OCI-LY3 (cell line): ENCODE data around the gene CHADL.
"Not testable (repeated sequence)": the region's sequence is repeated elsewhere in the genome, so short reads cannot be mapped to it uniquely, and the experiment has no call there.

Source experiments
- H2AFZ ChIP-seq: fragments of 200-600, 300-600 bp; shearing (Covaris generic); 2 replicates; pipeline ENCODE4 v1.6.0; 2014; ENCODE audit warnings: antibody characterized with exemption, low read depth, low read length
- H3K27ac ChIP-seq: fragments of 200-600, 300-600 bp; sonication (generic); 2 replicates; pipeline ENCODE4 v1.5.1; 2014; ENCODE audit warnings: mild to moderate bottlenecking, low read length, moderate library complexity, mixed read lengths
- H3K27me3 ChIP-seq: fragments of 200-600, 300-600 bp; sonication (generic); 2 replicates; pipeline ENCODE4 v1.6.1; 2014; ENCODE audit warnings: low read depth, low read length, mixed read lengths
- H3K36me3 ChIP-seq: fragments of 200-600, 300-600 bp; sonication (generic); replicated peaks from 2 replicates; pipeline ENCODE3; 2014; ENCODE audit warnings: low read depth, low read length, mixed read lengths
- H3K4me1 ChIP-seq: fragments of 300-600, 200-600 bp; sonication (generic); 2 replicates; pipeline ENCODE4 v1.6.1; 2014; ENCODE audit warnings: low read length, mixed read lengths
- H3K4me2 ChIP-seq: fragments of 200-600, 300-600 bp; sonication (generic); 2 replicates; pipeline ENCODE4 v1.6.1; 2014; ENCODE audit warnings: low read length, mixed read lengths
- H3K4me3 ChIP-seq: fragments of 300-600, 200-600 bp; sonication (generic); 2 replicates; pipeline ENCODE4 v1.5.1; 2014; ENCODE audit warnings: antibody characterized with exemption, mild to moderate bottlenecking, low read length, moderate library complexity
- H3K79me2 ChIP-seq: fragments of 300-600, 200-600 bp; shearing (Covaris generic); 2 replicates; pipeline ENCODE4 v1.6.1; 2014; ENCODE audit warnings: mild to moderate bottlenecking, low read length, mixed read lengths
- H3K9ac ChIP-seq: fragments of 300-600, 200-600 bp; shearing (Covaris generic); 2 replicates; pipeline ENCODE4 v1.6.0; 2014; ENCODE audit warnings: mild to moderate bottlenecking, low read length, moderate library complexity
- H3K9me3 ChIP-seq: fragments of 200-600, 300-600 bp; shearing (Covaris generic); 2 replicates; pipeline ENCODE4 v1.6.1; 2014; ENCODE audit warnings: low read length, mixed read lengths; ENCODE audit not compliant: insufficient read depth
- H4K20me1 ChIP-seq: fragments of 200-600, 300-600 bp; sonication (generic); 2 replicates; pipeline ENCODE4 v1.6.1; 2016; ENCODE audit warnings: low read length, mixed read lengths; ENCODE audit not compliant: insufficient read depth
- CTCF ChIP-seq: fragments of 200-600, 300-600 bp; sonication (generic); IDR thresholded peaks from 2 replicates; pipeline ENCODE4 v1.5.1; 2014; ENCODE audit warnings: antibody characterized with exemption, low read length, low read depth
- EZH2phosphoT487 ChIP-seq: fragments of 200-600 bp; shearing (Covaris generic); IDR thresholded peaks from 2 replicates; pipeline ENCODE4 v1.6.1; 2018; ENCODE audit warnings: antibody characterized with exemption, mixed run types, low read depth

The CHADL gene

GRCh38 chr22:41262250-41262765, 21.6 kb upstream of the CHADL start:
- H3K4me2 ChIP-seq, result no peak overlapping the region
- no peak overlapping the region for H3K27ac ChIP-seq
- 0 out of 2 replicates have a peak, but pooled peaks cover 5% of the 10 kb centered on the region for H3K79me2 ChIP-seq
- H3K27me3 ChIP-seq, result no peaks in the 10 kb centered on the region
- H4K20me1 ChIP-seq, result no peaks in the 10 kb centered on the region
- no peak overlapping the region for H2AFZ ChIP-seq
- H3K36me3 ChIP-seq, result peaks cover 81% of the 10 kb centered on the region
- H3K4me1 ChIP-seq, result no peaks in the 10 kb centered on the region
- no peak for TF ChIP-seq CTCF
- no peak for TF ChIP-seq EZH2phosphoT487
- H3K9me3 ChIP-seq, result no peaks in the 10 kb centered on the region
- H3K9ac ChIP-seq, result no peak overlapping the region
- H3K4me3 ChIP-seq, result no peak overlapping the region

GRCh38 chr22:41261541-41262249, 21.0 kb upstream of the CHADL start:
- no peaks in the 10 kb centered on the region for H3K27me3 ChIP-seq
- no peak overlapping the region for H3K4me3 ChIP-seq
- H3K4me2 ChIP-seq, result no peak overlapping the region
- peaks cover 84% of the 10 kb centered on the region for H3K36me3 ChIP-seq
- H2AFZ ChIP-seq, result no peak overlapping the region
- no peaks in the 10 kb centered on the region for H3K4me1 ChIP-seq
- H3K27ac ChIP-seq, result no peak overlapping the region
- H3K79me2 ChIP-seq, result 0 out of 2 replicates have a peak, but pooled peaks cover 5% of the 10 kb centered on the region
- no peak overlapping the region for H3K9ac ChIP-seq
- TF ChIP-seq CTCF (no peak), EZH2phosphoT487 (no peak)
- H4K20me1 ChIP-seq, result no peaks in the 10 kb centered on the region
- no peaks in the 10 kb centered on the region for H3K9me3 ChIP-seq

GRCh38 chr22:41260871-41261270, 20.1 kb upstream of the CHADL start:
- Histone ChIP-seq H3K4me1 (no peaks in the 10 kb centered on the region), H3K4me3 (no peak overlapping the region), H3K9me3 (no peaks in the 10 kb centered on the region), H3K79me2 (0 out of 2 replicates have a peak, but pooled peaks cover 5% of the 10 kb centered on the region), H2AFZ (no peak overlapping the region), H3K36me3 (peaks cover 88% of the 10 kb centered on the region), H3K27ac (no peak overlapping the region), H3K27me3 (no peaks in the 10 kb centered on the region), H3K9ac (no peak overlapping the region), H4K20me1 (no peaks in the 10 kb centered on the region), H3K4me2 (no peak overlapping the region)
- TF ChIP-seq EZH2phosphoT487, result no peak
- TF ChIP-seq CTCF, result no peak

- H3K79me2 ChIP-seq, H3K9ac ChIP-seq, H3K4me2 ChIP-seq, H4K20me1 ChIP-seq, H3K4me3 ChIP-seq, H2AFZ ChIP-seq, H3K27ac ChIP-seq, H3K27me3 ChIP-seq, H3K4me1 ChIP-seq, H3K9me3 ChIP-seq: not testable (repeated sequence)
- peaks cover 86% of the 10 kb centered on the region for H3K36me3 ChIP-seq
Observed at GRCh38 chr22:41259756-41260155, 19.0 kb upstream of the CHADL start.
